HepG2 (cell line): ENCODE results near the gene CTU2. TPM values are rescaled to one million over a fixed set of nuclear protein-coding genes. Genes with fewer than 3 reads are reported as not detected.

ENCODE experiments used
- PCBP2 ChIP-seq: fragments of 200-400 bp; formaldehyde crosslinking; optimal IDR thresholded peaks from 2 replicates; pipeline ENCODE3; 2018; ENCODE audit warnings: low read length, low read depth; ENCODE audit not compliant: poor library complexity, severe bottlenecking
- polyA plus RNA-seq, 8 experiments: library from polyadenylated mRNA; depleted of rRNA in 3 of 8; stranded (reverse) in 7 of 8; unstranded in 1 of 8; fragments of >200 nt; fragmentation: Illumina TruSeq in 4 of 8; extraction: Trizol in 4 of 8; gene quantifications; 2 replicates each; pipeline versions ENCODE4 v1.2.1 to v1.2.3, GENCODE V29; 2011 to 2016; ENCODE audit warnings: low read depth in 4 of 8, missing spikeins in 1 of 8, mixed read lengths in 1 of 8; ENCODE audit not compliant: insufficient read depth in 1 of 8
- total RNA-seq, 5 experiments: library from RNA; depleted of rRNA; stranded (reverse); fragments of >200 nt; fragmentation: Illumina TruSeq; extraction: Trizol; gene quantifications; 2 replicates each; pipeline ENCODE4 v1.2.3, GENCODE V29; 2016; ENCODE audit warnings: low read depth in 1 of 5
- TF ChIP-seq, protein P1 (sequence below), 2 experiments: fragments of 450-650 bp in 1 of 2; sonication (generic) in 1 of 2; formaldehyde crosslinking in 1 of 2; IDR thresholded peaks; 2 replicates each; pipeline versions ENCODE4 v1.6.1 to v1.8.0; 2016 to 2022; ENCODE audit warnings: antibody characterized with exemption in 1 of 2, mild to moderate bottlenecking in 1 of 2, missing genetic modification reagents in 1 of 2
- TF ChIP-seq, protein P2 (sequence below): sonication (generic); formaldehyde crosslinking; IDR thresholded peaks from 2 replicates; pipeline ENCODE4 v1.9.0; 2022; ENCODE audit warnings: missing genetic modification reagents, mild to moderate bottlenecking, borderline replicate concordance
- TF ChIP-seq, protein P3 (sequence below): sonication (generic); formaldehyde crosslinking; conservative IDR thresholded peaks from 2 replicates; pipeline ENCODE4 v1.4.0; 2020; ENCODE audit warnings: missing genetic modification reagents

The CTU2 gene
- total and polyA plus RNA-seq, 2 of the 13 experiments (the other 11 are each of a cell fraction or from before 2014, with no cell fraction given), result 13.3 to 21.9 TPM

DNA sequence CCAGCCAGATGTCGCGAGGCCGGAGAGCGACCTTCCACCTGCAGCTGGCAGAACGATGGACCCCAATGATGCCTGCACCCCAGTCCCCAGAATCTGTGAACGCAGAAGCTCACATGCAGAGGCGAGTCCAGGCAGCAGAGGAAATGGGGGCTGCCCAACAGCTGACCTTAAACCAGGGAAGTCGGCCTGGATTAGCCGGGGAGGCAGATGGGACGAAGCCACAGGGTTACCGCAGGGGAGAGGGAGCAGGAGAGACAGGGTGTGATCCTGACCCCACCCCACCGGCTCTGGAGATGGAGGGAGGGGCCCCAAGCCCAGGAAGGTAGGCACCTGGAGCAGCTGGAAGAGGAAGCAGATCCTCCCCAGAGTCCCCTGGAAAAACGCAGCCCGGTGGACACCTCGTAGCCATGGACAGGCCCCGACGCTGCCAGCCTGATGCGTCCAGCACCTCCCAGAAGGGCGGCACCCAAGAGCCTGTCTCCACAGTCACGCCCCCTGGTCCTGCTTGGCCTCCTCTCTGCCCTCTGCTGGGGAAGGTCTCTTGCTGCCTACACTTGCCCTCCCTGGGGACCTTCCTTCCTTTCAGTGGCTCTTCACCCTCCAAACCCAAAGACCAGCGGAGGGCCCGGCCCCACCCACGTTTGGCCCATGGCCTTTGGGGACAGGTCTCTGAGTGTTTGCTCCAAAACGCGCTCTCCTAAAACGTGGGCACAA lies 41.4 kb downstream of the CTU2 start (continued):
- TF ChIP-seq, protein P1, sequence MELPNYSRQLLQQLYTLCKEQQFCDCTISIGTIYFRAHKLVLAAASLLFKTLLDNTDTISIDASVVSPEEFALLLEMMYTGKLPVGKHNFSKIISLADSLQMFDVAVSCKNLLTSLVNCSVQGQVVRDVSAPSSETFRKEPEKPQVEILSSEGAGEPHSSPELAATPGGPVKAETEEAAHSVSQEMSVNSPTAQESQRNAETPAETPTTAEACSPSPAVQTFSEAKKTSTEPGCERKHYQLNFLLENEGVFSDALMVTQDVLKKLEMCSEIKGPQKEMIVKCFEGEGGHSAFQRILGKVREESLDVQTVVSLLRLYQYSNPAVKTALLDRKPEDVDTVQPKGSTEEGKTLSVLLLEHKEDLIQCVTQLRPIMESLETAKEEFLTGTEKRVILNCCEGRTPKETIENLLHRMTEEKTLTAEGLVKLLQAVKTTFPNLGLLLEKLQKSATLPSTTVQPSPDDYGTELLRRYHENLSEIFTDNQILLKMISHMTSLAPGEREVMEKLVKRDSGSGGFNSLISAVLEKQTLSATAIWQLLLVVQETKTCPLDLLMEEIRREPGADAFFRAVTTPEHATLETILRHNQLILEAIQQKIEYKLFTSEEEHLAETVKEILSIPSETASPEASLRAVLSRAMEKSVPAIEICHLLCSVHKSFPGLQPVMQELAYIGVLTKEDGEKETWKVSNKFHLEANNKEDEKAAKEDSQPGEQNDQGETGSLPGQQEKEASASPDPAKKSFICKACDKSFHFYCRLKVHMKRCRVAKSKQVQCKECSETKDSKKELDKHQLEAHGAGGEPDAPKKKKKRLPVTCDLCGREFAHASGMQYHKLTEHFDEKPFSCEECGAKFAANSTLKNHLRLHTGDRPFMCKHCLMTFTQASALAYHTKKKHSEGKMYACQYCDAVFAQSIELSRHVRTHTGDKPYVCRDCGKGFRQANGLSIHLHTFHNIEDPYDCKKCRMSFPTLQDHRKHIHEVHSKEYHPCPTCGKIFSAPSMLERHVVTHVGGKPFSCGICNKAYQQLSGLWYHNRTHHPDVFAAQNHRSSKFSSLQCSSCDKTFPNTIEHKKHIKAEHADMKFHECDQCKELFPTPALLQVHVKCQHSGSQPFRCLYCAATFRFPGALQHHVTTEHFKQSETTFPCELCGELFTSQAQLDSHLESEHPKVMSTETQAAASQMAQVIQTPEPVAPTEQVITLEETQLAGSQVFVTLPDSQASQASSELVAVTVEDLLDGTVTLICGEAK (IDR thresholded peaks at IDR 0.05), result no peak
- TF ChIP-seq, protein P1 (CRISPR knock-in tag; IDR thresholded peaks at IDR 0.05), result no peak
- no peak for TF ChIP-seq PCBP2
- TF ChIP-seq, protein P2, sequence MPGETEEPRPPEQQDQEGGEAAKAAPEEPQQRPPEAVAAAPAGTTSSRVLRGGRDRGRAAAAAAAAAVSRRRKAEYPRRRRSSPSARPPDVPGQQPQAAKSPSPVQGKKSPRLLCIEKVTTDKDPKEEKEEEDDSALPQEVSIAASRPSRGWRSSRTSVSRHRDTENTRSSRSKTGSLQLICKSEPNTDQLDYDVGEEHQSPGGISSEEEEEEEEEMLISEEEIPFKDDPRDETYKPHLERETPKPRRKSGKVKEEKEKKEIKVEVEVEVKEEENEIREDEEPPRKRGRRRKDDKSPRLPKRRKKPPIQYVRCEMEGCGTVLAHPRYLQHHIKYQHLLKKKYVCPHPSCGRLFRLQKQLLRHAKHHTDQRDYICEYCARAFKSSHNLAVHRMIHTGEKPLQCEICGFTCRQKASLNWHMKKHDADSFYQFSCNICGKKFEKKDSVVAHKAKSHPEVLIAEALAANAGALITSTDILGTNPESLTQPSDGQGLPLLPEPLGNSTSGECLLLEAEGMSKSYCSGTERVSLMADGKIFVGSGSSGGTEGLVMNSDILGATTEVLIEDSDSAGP (CRISPR knock-in tag), result peak; percentile 42; the same call in 1 of the 2 replicates
- TF ChIP-seq, protein P3, sequence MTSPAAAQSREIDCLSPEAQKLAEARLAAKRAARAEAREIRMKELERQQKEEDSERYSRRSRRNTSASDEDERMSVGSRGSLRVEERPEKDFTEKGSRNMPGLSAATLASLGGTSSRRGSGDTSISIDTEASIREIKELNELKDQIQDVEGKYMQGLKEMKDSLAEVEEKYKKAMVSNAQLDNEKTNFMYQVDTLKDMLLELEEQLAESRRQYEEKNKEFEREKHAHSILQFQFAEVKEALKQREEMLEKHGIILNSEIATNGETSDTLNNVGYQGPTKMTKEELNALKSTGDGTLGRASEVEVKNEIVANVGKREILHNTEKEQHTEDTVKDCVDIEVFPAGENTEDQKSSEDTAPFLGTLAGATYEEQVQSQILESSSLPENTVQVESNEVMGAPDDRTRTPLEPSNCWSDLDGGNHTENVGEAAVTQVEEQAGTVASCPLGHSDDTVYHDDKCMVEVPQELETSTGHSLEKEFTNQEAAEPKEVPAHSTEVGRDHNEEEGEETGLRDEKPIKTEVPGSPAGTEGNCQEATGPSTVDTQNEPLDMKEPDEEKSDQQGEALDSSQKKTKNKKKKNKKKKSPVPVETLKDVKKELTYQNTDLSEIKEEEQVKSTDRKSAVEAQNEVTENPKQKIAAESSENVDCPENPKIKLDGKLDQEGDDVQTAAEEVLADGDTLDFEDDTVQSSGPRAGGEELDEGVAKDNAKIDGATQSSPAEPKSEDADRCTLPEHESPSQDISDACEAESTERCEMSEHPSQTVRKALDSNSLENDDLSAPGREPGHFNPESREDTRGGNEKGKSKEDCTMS (CRISPR knock-in tag), result no peak
